Suppressor macrophage treated with lipopolysaccharide for 4 hours (primary cell): ENCODE measurements around the gene ADAMTS8.

Experiments
- DNase-seq: peaks from one replicate; pipeline ENCODE4 v3.0.0-alpha.2; 2020

The ADAMTS8 gene

GRCh38 chr11:130389335-130389935 is 39.0 kb downstream of the ADAMTS8 start:
- DNase-seq, result no peak

DNA sequence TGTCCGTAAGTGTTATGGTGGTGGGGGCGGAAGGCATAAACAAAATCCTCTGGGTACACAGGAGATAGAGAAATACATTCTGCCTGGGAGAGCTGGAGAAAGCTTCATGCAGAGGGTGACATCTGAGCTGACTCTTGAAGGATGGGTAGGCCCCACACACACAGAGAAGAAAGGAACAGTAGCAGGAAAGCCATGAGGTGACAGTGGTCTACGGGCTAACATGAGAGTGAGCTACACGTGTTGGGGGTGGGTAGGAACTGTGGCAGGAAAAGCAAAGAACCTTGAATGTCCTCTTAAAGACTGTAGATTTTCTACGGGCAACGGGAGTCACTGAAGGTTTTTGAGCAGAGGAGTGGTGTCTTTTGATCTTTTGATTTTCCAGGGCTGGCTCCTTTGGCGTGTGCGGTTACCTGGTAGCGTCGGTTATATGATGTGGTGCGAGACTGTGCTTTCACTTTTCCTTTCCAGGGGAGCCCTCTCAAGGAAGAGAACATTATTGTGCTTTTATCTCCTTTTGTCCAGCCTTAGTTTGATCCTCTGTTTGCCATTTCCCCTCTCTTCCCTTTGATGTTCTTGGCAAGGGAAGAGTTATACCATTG is 39.7 kb downstream of the ADAMTS8 start:
- no peak for DNase-seq

DNA sequence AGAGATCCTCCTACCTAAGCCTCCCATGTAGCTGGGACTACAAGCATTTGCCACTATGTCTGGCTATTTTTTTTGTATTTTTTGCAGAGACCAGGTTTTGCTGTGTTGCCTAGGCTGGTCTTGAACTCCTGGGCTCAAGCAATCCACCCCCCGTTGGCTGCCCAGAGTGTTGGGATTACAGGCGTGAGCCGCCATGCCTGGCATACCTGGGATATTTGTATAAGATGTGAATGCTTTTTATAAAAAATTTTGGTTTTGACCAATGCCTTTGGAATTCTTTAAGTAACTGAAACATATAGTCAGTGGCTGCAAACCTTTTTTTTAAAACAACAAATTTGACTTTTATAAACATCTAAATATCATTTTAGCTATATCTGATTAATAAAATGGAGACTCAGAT is 42.4 kb downstream of the ADAMTS8 start:
- DNase-seq, result no peak

DNA sequence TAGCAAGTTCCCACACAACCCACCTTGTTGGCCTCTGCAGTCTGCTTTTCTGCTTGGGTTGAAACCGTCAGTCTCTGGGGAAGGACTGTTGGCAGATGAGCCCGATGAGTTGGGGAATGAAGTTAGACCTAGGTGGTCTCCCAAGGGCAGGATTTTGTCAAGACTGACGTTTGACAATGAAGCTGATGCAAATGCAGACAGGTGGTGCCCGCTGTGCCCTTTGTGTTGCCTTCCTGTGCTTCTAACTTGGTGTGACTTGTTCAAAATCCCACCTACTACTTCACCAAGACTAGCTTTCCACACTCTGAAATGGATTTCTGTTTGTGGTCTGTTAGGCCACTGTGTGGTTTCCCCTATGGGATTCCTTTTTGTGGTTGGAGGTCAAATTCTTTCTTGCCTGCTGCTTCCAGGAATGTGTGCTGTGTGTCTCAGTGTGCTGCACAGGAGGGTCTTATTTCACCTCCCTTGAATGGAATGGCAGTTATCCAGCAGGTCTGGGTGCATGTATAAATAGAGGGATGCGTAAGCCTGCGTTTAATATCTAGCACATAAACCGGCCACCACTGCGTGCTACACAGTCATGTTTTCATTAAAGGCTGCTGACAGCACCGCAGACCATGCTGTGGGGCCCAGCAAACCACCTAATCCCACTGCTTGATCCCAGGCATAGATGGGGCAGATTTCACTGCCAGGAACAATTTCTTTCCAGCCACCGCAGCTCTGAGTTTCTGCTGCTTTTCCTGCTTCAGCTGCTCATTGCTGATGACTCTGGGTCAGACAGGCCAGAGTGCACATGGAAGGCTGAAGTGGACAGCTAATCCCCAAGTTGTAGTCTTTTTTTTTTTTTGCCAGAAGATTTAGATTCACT is 44.8 kb downstream of the ADAMTS8 start:
- no peak for DNase-seq

DNA sequence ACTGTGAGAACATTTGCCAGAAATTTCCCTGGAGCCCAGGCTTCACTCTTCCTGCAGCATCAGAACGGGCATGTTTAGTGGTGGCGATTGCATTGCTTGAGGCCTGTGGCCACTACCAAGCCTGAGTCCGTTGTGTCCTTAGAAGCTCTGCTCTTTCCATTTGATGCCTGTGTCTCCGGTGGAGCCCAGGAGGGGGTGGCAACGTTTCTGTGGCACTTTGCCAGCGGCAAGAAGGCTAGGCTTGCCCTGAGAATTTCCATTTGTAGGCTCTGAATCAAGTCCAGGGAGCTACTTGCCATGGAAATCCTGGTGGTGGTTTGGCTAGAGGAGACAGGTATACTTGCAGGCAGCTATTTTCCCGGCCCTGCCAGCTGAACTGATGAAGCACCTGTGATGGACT is 47.1 kb downstream of the ADAMTS8 start:
- DNase-seq, result no peak

GRCh38 chr11:130380778-130381177 is 47.6 kb downstream of the ADAMTS8 start:
- no peak for DNase-seq

- DNase-seq, result no peak
Measured at GRCh38 chr11:130379276-130379675, 49.1 kb downstream of the ADAMTS8 start.

- no peak for DNase-seq
Measured at GRCh38 chr11:130370845-130371590, 57.4 kb downstream of the ADAMTS8 start.

DNA sequence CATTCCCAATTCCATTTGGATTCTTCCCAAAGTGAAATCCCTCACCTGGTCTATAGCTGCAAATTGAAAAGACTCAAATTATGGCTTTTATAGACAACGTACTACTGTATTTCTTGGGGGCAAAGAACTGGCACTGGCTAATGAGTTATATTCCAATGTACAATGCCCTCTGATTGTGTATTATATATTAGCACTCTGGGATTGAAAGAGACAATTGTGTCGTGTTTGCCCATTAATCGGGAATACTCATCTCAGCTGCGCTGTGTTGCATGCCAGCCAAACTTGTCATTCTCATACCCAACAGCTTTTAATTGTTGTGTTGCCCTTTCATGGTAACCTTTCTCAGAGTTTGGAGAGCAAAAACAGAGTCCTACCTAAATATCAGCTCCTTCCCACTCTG is 58.7 kb downstream of the ADAMTS8 start:
- DNase-seq, result no peak

DNA sequence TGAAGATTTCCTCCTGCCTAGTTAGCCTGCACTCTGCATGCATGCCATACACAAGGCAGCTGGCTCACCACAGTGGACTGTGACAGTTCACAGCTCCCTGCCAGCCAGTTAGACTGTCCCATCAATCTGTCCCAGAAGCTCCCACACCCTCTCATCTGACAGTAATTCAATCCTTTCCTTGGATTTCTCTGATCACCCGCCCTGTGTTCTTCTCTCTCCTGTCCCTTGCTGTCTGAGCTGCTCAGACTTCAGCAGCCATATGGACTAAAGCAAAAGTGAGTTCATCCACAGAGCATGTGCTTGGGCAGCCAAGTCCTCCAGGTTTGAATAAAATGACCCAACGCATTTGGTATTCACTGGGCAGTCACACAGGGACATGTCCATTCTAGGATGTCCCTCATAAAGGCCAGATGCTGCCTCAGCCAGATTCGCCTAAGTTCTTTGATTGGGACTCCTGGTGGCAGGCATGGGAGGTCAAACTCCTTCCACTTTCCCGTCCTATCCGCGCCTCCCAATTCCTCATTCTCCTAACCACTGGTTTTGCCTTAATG is 59.2 kb downstream of the ADAMTS8 start:
- DNase-seq, result no peak

DNA sequence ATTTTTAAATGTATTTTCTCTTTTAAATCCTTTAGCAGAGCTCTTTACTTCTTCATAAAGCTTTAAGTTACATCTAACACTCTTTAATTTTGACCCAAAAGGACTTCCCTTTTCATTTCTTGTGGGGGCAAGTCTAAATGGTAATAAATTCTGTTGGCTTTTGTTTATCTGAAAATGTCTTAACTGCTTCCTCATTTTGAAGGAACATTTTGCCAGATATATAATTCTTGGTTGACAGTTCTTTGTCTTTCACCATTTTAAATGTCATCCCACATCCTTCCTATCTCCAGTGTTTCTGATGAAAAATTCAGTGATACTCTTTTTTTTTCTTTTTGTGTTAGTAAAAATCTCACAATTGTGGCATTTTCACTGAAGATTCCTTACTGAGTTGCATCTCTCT is 69.0 kb downstream of the ADAMTS8 start:
- no peak for DNase-seq

DNA sequence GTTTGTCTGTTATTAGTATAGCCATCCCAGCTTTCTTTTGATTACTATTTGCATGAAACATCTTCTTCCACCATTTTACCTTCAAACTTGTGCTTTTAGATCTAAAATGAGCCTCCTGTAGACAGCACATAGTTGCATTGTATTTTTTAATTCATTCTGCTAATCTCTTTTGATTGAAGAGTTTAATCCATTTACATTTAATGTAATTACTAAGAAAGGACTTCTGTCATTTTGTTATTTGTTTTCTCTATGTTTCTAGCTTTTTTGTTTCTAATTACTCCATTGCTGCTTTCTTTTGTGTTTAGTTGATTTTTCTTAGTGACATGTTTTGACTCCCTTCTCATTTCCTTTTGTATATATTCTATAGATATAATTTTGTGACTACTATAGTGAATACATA is 70.0 kb downstream of the ADAMTS8 start:
- DNase-seq, result no peak
